Upper lobe of left lung (tissue), 4 donors: ENCODE data around the gene MYO1F.

Experiments used
- EP300 ChIP-seq, 4 donors: sonication (generic); formaldehyde crosslinking; IDR thresholded peaks; one replicate each; pipeline ENCODE4 v1.5.1; 2017; ENCODE audit warnings: antibody characterized with exemption in 4 of 4, control low read depth in 2 of 4
- POLR2A ChIP-seq, 4 donors: fragments of 450-650 bp; IDR thresholded peaks; one replicate each; pipeline ENCODE4 v1.5.1; 2016 to 2017; ENCODE audit warnings: antibody characterized with exemption in 4 of 4, mild to moderate bottlenecking in 2 of 4

- TF ChIP-seq EP300 (IDR thresholded peaks at IDR 0.05), result no peak
- TF ChIP-seq POLR2A (IDR thresholded peaks at IDR 0.05), result no peak
These were observed 94.1 kb downstream of the MYO1F start for GRCh38 chr19:8483165-8483564.
